Measurements from ENCODE around the gene ZNF598. TPM values are rescaled to one million over a fixed set of nuclear protein-coding genes. Genes with fewer than 3 reads are reported as not detected.

ZNF598 gene
- polyA plus RNA-seq, 1 donor from 2014 or later: 22.1 TPM

DNA sequence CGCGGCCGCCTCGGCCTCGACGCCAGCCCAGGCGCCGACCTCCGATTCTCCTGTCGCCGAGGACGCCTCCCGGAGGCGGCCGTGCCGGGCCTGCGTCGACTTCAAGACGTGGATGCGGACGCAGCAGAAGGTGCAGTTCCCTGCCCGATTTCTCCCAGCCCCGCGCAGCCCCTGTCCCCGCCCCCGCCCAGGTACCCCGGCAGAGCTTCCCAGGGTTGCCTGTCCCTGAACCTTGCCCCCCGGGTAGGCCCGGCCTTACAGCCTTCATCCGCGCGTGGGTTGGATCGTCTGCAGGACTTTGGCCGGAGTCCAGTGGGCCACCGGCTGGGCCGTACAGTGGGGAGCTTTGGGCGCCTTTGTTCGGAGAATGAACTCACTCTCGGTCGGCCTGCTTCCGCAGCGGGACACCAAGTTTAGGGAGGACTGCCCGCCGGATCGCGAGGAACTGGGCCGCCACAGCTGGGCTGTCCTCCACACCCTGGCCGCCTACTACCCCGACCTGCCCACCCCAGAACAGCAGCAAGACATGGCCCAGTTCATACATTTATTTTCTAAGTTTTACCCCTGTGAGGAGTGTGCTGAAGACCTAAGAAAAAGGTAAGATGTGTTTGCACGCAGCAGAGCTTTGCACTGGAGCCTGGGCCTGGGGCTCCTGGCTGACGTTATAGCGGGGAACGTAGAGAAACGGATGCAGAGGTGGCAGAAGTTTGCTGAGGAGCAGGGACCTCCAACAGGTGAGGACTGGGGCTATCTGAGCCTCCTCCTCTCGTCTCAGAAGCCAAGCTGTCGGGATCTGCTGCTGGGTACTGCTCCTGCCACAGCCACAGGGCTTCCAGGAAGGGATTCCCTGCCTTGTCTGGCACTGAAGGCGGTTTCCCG is 25.0 kb downstream of the ZNF598 start:
- Histone ChIP-seq H3F3A (ENCODE audit: insufficient read depth, low read length, poor library complexity, severe bottlenecking) (no peaks in the 10 kb centered on the region), H3K79me2 (replicated peaks; ENCODE audit: insufficient read depth, low read length) (no peaks in the 10 kb centered on the region), H3K36me3 (ENCODE audit: insufficient read depth, low read length) (no peaks in the 10 kb centered on the region), H3K27me3 (ENCODE audit: insufficient read depth, low read depth, low read length) (peaks cover 21% of the 10 kb centered on the region), H3K9me2 (ENCODE audit: insufficient read depth, low read length) (no peaks in the 10 kb centered on the region), H3K9ac (ENCODE audit: low read length) (peak overlapping the region; percentile 94), H2AFZ (ENCODE audit: low read depth, low read length) (no peak overlapping the region), H3K27ac (ENCODE audit: low read length) (peak overlapping the region; percentile 86), H3K9me3 (ENCODE audit: low read length) (no peaks in the 10 kb centered on the region), H3K4me2 (ENCODE audit: low read length) (peak overlapping the region; percentile 97), H4K20me1 (ENCODE audit: insufficient read depth) (no peaks in the 10 kb centered on the region), H3K4me3 (ENCODE audit: low read length) (peak overlapping the region; percentile 99)
- TF ChIP-seq, protein P1, sequence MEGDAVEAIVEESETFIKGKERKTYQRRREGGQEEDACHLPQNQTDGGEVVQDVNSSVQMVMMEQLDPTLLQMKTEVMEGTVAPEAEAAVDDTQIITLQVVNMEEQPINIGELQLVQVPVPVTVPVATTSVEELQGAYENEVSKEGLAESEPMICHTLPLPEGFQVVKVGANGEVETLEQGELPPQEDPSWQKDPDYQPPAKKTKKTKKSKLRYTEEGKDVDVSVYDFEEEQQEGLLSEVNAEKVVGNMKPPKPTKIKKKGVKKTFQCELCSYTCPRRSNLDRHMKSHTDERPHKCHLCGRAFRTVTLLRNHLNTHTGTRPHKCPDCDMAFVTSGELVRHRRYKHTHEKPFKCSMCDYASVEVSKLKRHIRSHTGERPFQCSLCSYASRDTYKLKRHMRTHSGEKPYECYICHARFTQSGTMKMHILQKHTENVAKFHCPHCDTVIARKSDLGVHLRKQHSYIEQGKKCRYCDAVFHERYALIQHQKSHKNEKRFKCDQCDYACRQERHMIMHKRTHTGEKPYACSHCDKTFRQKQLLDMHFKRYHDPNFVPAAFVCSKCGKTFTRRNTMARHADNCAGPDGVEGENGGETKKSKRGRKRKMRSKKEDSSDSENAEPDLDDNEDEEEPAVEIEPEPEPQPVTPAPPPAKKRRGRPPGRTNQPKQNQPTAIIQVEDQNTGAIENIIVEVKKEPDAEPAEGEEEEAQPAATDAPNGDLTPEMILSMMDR (IDR thresholded peaks at IDR 0.05; ENCODE audit: poor library complexity, severe bottlenecking): no peak
- TF ChIP-seq MXI1 (conservative IDR thresholded peaks at IDR 0.05; ENCODE audit: poor library complexity, severe bottlenecking): peak; percentile 4

GRCh38 chr16:1983544-1984346 is 25.9 kb downstream of the ZNF598 start, which contains the start of gene GFER:
Gene GFER (plus strand): TSS chr16:1984193. CDS start chr16:1984219, 26 bp downstream.
- peak within 1 kb of the TSS; percentile 97 for H3K4me2 ChIP-seq (ENCODE audit: low read length)
- no peaks in the 10 kb centered on the region for H3F3A ChIP-seq (ENCODE audit: insufficient read depth, low read length, poor library complexity, severe bottlenecking)
- H3K27ac ChIP-seq (ENCODE audit: low read length): peak within 1 kb of the TSS; percentile 86
- no peaks in the 10 kb centered on the region for H3K9me3 ChIP-seq (ENCODE audit: low read length)
- peak within 1 kb of the TSS; percentile 99 for H3K4me3 ChIP-seq (ENCODE audit: low read length)
- H3K9me2 ChIP-seq (ENCODE audit: insufficient read depth, low read length): no peaks in the 10 kb centered on the region
- peaks cover 23% of the 10 kb centered on the region for H3K27me3 ChIP-seq (ENCODE audit: insufficient read depth, low read depth, low read length)
- no peaks in the 10 kb centered on the region for H3K36me3 ChIP-seq (ENCODE audit: insufficient read depth, low read length)
- H3K9ac ChIP-seq (ENCODE audit: low read length): peak within 1 kb of the TSS; percentile 94
- no peaks in the 10 kb centered on the region for H4K20me1 ChIP-seq (ENCODE audit: insufficient read depth)
- H2AFZ ChIP-seq (ENCODE audit: low read depth, low read length): peak within 1 kb of the TSS; percentile 76
- no peaks in the 10 kb centered on the region for H3K79me2 ChIP-seq (replicated peaks; ENCODE audit: insufficient read depth, low read length)
- TF ChIP-seq RAD21 (conservative IDR thresholded peaks at IDR 0.05) (peak; percentile 45), EP300 (conservative IDR thresholded peaks at IDR 0.05; ENCODE audit: poor library complexity, severe bottlenecking) (peak; percentile 33), MXI1 (conservative IDR thresholded peaks at IDR 0.05; ENCODE audit: poor library complexity, severe bottlenecking) (peak; percentile 69), SMC3 (conservative IDR thresholded peaks at IDR 0.05; ENCODE audit: poor library complexity) (peak; percentile 55), POLR2AphosphoS5 (IDR thresholded peaks at IDR 0.05) (peak; percentile 62), EZH2 (IDR thresholded peaks at IDR 0.05; ENCODE audit: borderline replicate concordance, insufficient read depth, low read length, poor library complexity, severe bottlenecking) (no peak), TAF1 (IDR thresholded peaks at IDR 0.05; ENCODE audit: low read depth) (no peak)
- TF ChIP-seq, protein P1 (IDR thresholded peaks at IDR 0.05; ENCODE audit: poor library complexity, severe bottlenecking): peak; percentile 81
- TF ChIP-seq, protein P2, sequence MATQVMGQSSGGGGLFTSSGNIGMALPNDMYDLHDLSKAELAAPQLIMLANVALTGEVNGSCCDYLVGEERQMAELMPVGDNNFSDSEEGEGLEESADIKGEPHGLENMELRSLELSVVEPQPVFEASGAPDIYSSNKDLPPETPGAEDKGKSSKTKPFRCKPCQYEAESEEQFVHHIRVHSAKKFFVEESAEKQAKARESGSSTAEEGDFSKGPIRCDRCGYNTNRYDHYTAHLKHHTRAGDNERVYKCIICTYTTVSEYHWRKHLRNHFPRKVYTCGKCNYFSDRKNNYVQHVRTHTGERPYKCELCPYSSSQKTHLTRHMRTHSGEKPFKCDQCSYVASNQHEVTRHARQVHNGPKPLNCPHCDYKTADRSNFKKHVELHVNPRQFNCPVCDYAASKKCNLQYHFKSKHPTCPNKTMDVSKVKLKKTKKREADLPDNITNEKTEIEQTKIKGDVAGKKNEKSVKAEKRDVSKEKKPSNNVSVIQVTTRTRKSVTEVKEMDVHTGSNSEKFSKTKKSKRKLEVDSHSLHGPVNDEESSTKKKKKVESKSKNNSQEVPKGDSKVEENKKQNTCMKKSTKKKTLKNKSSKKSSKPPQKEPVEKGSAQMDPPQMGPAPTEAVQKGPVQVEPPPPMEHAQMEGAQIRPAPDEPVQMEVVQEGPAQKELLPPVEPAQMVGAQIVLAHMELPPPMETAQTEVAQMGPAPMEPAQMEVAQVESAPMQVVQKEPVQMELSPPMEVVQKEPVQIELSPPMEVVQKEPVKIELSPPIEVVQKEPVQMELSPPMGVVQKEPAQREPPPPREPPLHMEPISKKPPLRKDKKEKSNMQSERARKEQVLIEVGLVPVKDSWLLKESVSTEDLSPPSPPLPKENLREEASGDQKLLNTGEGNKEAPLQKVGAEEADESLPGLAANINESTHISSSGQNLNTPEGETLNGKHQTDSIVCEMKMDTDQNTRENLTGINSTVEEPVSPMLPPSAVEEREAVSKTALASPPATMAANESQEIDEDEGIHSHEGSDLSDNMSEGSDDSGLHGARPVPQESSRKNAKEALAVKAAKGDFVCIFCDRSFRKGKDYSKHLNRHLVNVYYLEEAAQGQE (IDR thresholded peaks at IDR 0.05; ENCODE audit: borderline replicate concordance): peak; percentile 50
